GM18870 (cell line): ENCODE data around the gene ZSWIM8.
"Not testable (repeated sequence)": the region's sequence is repeated elsewhere in the genome, so short reads cannot be mapped to it uniquely, and the experiment has no call there.

Experiments
- ATAC-seq: cut with Tn5 transposase; IDR thresholded peaks from one replicate; pipeline ENCODE4 v1.9.1; 2021; ENCODE audit warnings: moderate library complexity; ENCODE audit not compliant: unreplicated experiment

Gene ZSWIM8

GRCh38 chr10:73814276-73814895, 29.0 kb downstream of the ZSWIM8 start:
- no peak for ATAC-seq

GRCh38 chr10:73814896-73815718, 29.7 kb downstream of the ZSWIM8 start:
- ATAC-seq: no peak

- ATAC-seq: no peak
Measured at GRCh38 chr10:73815719-73816030, 30.3 kb downstream of the ZSWIM8 start.

- ATAC-seq: no peak
Measured at GRCh38 chr10:73816917-73817729, 31.7 kb downstream of the ZSWIM8 start.

GRCh38 chr10:73817826-73818225, 32.4 kb downstream of the ZSWIM8 start:
- no peak for ATAC-seq

GRCh38 chr10:73818402-73818801, 33.0 kb downstream of the ZSWIM8 start:
- ATAC-seq: no peak

- no peak for ATAC-seq
Measured at GRCh38 chr10:73819081-73819480, 33.7 kb downstream of the ZSWIM8 start.

GRCh38 chr10:73819513-73820093, 34.2 kb downstream of the ZSWIM8 start:
- no peak for ATAC-seq

- no peak for ATAC-seq
Measured at GRCh38 chr10:73823391-73823790, 38.0 kb downstream of the ZSWIM8 start.

GRCh38 chr10:73824146-73824725, 38.8 kb downstream of the ZSWIM8 start:
- ATAC-seq: no peak

GRCh38 chr10:73827346-73828089, 42.1 kb downstream of the ZSWIM8 start:
- ATAC-seq: no peak

GRCh38 chr10:73828161-73828560, 42.8 kb downstream of the ZSWIM8 start:
- no peak for ATAC-seq

- not testable (repeated sequence) for ATAC-seq
Measured at GRCh38 chr10:73829090-73829489, 43.7 kb downstream of the ZSWIM8 start.

- ATAC-seq: no peak
Measured at GRCh38 chr10:73836427-73836980, 51.1 kb downstream of the ZSWIM8 start.

GRCh38 chr10:73837072-73837471, 51.7 kb downstream of the ZSWIM8 start:
- ATAC-seq: no peak

GRCh38 chr10:73838008-73838567, 52.7 kb downstream of the ZSWIM8 start:
- no peak for ATAC-seq

- no peak for ATAC-seq
Measured at GRCh38 chr10:73838827-73839226, 53.4 kb downstream of the ZSWIM8 start.

GRCh38 chr10:73839276-73839966, 54.0 kb downstream of the ZSWIM8 start:
- ATAC-seq: no peak

GRCh38 chr10:73840056-73840402, 54.6 kb downstream of the ZSWIM8 start:
- ATAC-seq: no peak
